Measurements from ENCODE around the gene LRBA. TPM values are rescaled to one million over a fixed set of nuclear protein-coding genes. Genes with fewer than 3 reads are reported as not detected.

Gene LRBA
- total and polyA plus RNA-seq, 2 of the 4 experiments (the other 2 are of a cell fraction) = 10.2 to 51.6 TPM

GRCh38 chr4:150818661-150819060 lies 196.4 kb downstream of the LRBA start:
- DNase-seq = peak; percentile 94
- Histone ChIP-seq H3K9me3 (ENCODE audit: control insufficient read depth, insufficient read depth, low read length) (no peaks in the 10 kb centered on the region), H3K27ac (ENCODE audit: insufficient read depth, low read length) (no peak overlapping the region), H3K4me3 (ENCODE audit: insufficient read depth, low read depth, low read length) (no peak overlapping the region), H3K36me3 (ENCODE audit: control insufficient read depth, insufficient read depth, low read length) (no peaks in the 10 kb centered on the region), H3K56ac (ENCODE audit: extremely low read depth, insufficient read depth, low read length) (no peak overlapping the region), H3K9me1 (ENCODE audit: insufficient read depth, low read length) (no peaks in the 10 kb centered on the region), H2BK20ac (ENCODE audit: low read depth, low read length) (no peak overlapping the region), H3K27me3 (ENCODE audit: control insufficient read depth, insufficient read depth, low read length) (no peaks in the 10 kb centered on the region), H4K20me1 (ENCODE audit: insufficient read depth, low read length) (no peaks in the 10 kb centered on the region), H3K18ac (ENCODE audit: low read depth, low read length) (no peak overlapping the region), H2AK9ac (replicated peaks; ENCODE audit: low read depth, low read length, poor library complexity) (no peak overlapping the region), H3K79me1 (ENCODE audit: low read depth in 1 of 2, low read length in 2 of 2) (no peaks in the 10 kb centered on the region), H4K8ac (ENCODE audit: low read depth in 2 of 2, low read length in 2 of 2) (no peak overlapping the region), H2BK15ac (ENCODE audit: low read depth, low read length) (no peak overlapping the region), H3K9ac (ENCODE audit: low read depth, low read length) (no peak overlapping the region), H2AFZ (replicated peaks; ENCODE audit: low read length, poor library complexity) (no peak overlapping the region), H2BK120ac (ENCODE audit: low read depth, low read length) (no peak overlapping the region), H4K5ac (ENCODE audit: low read depth, low read length) (no peak overlapping the region), H3K23ac (ENCODE audit: low read depth, low read length) (no peak overlapping the region), H3K14ac (replicated peaks; ENCODE audit: low read depth, low read length) (no peak overlapping the region), H3K4ac (ENCODE audit: low read depth, low read length) (no peak overlapping the region), H3K4me1 (ENCODE audit: control insufficient read depth, insufficient read depth, low read length) (peaks cover 6% of the 10 kb centered on the region; the same call in 1 of the 2 replicates), H2AK5ac (ENCODE audit: low read depth, low read length) (no peak overlapping the region), H3K4me2 (ENCODE audit: low read depth, low read length) (peak overlapping the region; percentile 69; the same call in 1 of the 2 replicates), H2BK5ac (ENCODE audit: low read depth, low read length, poor library complexity, severe bottlenecking) (no peak overlapping the region), H4K91ac (ENCODE audit: insufficient read depth, low read depth, low read length) (no peak overlapping the region)
- intact Hi-C loops (cut with micrococcal nuclease) = no loop called here
- in situ Hi-C loops (cut with MboI; ENCODE audit: low sequenced_read_pairs) = no loop called here
- ATAC-seq (ENCODE audit: low read depth) = peak; percentile 88
- ChIA-PET POLR2A (ENCODE audit: unreplicated experiment) (no interaction called here), CTCF (interaction anchor here (0.6 to 1.0 kb wide), 2 partner anchors 48 to 251 kb away, joined by 3 read pairs; no protein-coding TSS in a partner anchor)
- dilution Hi-C loops (cut with HindIII; ENCODE audit: low sequenced_read_pairs, unreplicated experiment) = no loop called here
- TF ChIP-seq, protein P1, sequence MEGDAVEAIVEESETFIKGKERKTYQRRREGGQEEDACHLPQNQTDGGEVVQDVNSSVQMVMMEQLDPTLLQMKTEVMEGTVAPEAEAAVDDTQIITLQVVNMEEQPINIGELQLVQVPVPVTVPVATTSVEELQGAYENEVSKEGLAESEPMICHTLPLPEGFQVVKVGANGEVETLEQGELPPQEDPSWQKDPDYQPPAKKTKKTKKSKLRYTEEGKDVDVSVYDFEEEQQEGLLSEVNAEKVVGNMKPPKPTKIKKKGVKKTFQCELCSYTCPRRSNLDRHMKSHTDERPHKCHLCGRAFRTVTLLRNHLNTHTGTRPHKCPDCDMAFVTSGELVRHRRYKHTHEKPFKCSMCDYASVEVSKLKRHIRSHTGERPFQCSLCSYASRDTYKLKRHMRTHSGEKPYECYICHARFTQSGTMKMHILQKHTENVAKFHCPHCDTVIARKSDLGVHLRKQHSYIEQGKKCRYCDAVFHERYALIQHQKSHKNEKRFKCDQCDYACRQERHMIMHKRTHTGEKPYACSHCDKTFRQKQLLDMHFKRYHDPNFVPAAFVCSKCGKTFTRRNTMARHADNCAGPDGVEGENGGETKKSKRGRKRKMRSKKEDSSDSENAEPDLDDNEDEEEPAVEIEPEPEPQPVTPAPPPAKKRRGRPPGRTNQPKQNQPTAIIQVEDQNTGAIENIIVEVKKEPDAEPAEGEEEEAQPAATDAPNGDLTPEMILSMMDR (conservative IDR thresholded peaks at IDR 0.05; ENCODE audit: low read depth, low read length) = no peak
- TF ChIP-seq CEBPB (IDR thresholded peaks at IDR 0.05; ENCODE audit: low read depth, low read length) (peak; percentile 95), RCOR1 (IDR thresholded peaks at IDR 0.05; ENCODE audit: insufficient replicate concordance, low read length) (no peak), FOS (IDR thresholded peaks at IDR 0.05; ENCODE audit: low read depth, low read length) (peak; percentile 70), MAFK (IDR thresholded peaks at IDR 0.05; ENCODE audit: low read depth, low read length) (peak; percentile 6; the same call in 1 of the 2 replicates), SMC3 (IDR thresholded peaks at IDR 0.05; ENCODE audit: low read depth, low read length) (no peak)
- no TSS peak for BruUV-seq (replicated peaks)
